OCI-LY3 (cell line): ENCODE measurements around the gene PDE4A.

Source experiments
- EZH2phosphoT487 ChIP-seq: fragments of 200-600 bp; shearing (Covaris generic); IDR thresholded peaks from 2 replicates; pipeline ENCODE4 v1.6.1; 2018; ENCODE audit warnings: antibody characterized with exemption, mixed run types, low read depth
- TF ChIP-seq, protein P1 (sequence below): fragments of 200-600, 300-600 bp; sonication (generic); IDR thresholded peaks from 2 replicates; pipeline ENCODE4 v1.5.1; 2014; ENCODE audit warnings: antibody characterized with exemption, low read length, low read depth

DNA sequence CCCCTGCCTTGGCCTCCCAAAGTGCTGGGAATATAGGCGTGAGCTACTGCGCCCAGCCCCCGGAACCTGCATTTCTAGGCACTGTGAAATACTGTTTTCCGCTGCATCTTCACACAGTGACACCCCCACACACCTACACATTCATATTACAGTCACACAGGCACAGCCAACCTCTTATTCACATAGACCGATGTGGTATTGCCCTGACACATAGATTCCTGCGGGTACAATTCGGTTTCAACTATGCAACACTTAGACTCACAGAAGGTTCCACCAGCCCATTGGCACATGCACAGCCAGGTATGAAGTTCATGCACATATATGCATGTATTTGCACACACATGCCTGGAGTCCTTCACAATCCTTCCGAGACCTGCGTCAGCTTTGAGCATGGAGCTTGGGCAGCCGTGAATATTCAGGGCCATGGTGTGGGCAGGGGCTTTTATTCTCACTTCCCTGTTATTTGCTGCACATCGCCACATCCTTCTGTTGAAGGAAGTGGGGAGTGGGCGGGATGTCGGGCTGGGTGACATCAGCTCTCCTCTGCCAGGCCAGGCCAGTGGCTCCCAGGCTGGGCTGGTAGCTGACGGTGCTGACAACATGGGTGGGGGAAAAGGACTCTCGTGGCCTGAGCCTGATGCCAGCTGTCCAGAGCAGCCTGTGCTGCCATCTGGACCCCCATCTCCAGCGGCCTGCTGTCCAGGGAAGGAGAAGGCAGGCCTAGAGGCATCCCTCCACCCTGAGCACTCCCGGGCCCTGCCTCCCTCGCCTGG lies 11.6 kb upstream of the PDE4A start:
- TF ChIP-seq, protein P1, sequence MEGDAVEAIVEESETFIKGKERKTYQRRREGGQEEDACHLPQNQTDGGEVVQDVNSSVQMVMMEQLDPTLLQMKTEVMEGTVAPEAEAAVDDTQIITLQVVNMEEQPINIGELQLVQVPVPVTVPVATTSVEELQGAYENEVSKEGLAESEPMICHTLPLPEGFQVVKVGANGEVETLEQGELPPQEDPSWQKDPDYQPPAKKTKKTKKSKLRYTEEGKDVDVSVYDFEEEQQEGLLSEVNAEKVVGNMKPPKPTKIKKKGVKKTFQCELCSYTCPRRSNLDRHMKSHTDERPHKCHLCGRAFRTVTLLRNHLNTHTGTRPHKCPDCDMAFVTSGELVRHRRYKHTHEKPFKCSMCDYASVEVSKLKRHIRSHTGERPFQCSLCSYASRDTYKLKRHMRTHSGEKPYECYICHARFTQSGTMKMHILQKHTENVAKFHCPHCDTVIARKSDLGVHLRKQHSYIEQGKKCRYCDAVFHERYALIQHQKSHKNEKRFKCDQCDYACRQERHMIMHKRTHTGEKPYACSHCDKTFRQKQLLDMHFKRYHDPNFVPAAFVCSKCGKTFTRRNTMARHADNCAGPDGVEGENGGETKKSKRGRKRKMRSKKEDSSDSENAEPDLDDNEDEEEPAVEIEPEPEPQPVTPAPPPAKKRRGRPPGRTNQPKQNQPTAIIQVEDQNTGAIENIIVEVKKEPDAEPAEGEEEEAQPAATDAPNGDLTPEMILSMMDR, result no peak
- no peak for TF ChIP-seq EZH2phosphoT487
